T-helper 2 cell treated with Interferon-gamma antibody and Interleukin-4, amounts not matched to agents 5 μg/mL and 100 μg/mL, for 36 hours (primary cell): ENCODE results near the gene CITED2.

Experiments
- DNase-seq: peaks from one replicate; pipeline ENCODE4 v3.0.0; 2021; ENCODE audit warnings: low spot score
- H3K27ac Mint-ChIP-seq: one replicate; pipeline ENCODE4 v1.8.0; 2021; ENCODE audit warnings: mild to moderate bottlenecking, mixed read lengths
- H3K27me3 Mint-ChIP-seq: one replicate; pipeline ENCODE4 v1.8.0; 2021; ENCODE audit warnings: low read depth, mixed read lengths
- H3K36me3 Mint-ChIP-seq: one replicate; pipeline ENCODE4 v1.8.0; 2021; ENCODE audit warnings: low read depth, mixed read lengths
- H3K4me1 Mint-ChIP-seq: one replicate; pipeline ENCODE4 v1.8.0; 2021; ENCODE audit warnings: low read depth, mixed read lengths
- H3K4me3 Mint-ChIP-seq: one replicate; pipeline ENCODE4 v1.8.0; 2022; ENCODE audit warnings: mild to moderate bottlenecking, moderate library complexity, mixed read lengths
- H3K9me3 Mint-ChIP-seq: one replicate; pipeline ENCODE4 v1.8.0; 2021; ENCODE audit warnings: mixed read lengths

Gene CITED2

DNA sequence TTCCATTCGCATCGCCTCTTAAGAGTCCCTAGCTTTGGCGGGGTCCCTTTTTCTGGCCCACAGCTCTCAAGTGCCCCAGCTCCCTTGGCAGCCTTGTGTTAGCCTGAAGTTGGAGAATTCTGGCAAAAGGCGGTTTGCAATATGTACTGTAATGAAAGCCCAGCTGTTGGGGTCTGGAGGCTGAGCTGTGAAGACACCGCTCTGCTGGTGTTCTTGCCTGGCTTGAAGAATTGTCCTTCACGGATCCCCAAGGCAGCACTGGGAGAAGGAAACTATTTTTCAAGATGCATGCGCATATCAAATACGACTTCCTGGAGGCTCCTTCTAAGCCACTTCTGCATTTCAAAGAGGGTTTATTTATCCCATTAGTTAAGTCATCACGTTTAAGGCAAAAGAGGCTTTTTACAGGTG, 21.4 kb upstream of the CITED2 start:
- no peak overlapping the region for H3K27ac Mint-ChIP-seq
- peaks cover 6% of the 10 kb centered on the region for H3K27me3 Mint-ChIP-seq
- no peaks in the 10 kb centered on the region for H3K36me3 Mint-ChIP-seq
- H3K4me1 Mint-ChIP-seq, result no peaks in the 10 kb centered on the region
- no peaks in the 10 kb centered on the region for H3K9me3 Mint-ChIP-seq
- no peak overlapping the region for H3K4me3 Mint-ChIP-seq
- DNase-seq, result no peak

DNA sequence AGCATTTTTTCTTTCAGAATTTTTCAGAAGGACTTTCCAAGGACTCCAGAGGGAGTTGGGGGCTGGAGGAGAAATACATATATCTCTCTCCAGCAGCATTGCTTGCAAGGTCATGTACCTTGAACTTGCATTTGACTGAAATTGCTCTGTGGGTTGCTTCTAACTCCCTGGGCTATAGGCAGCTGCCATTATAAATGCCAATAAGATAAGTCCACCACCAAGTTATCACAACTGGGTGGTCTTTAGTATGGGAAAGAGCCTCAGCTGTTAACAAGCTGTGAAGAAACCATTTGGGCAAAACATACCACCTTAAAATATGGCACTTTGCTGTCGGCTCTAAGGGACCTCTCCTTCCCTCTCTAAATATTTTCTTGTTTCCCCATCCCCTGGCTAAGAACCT, 20.9 kb upstream of the CITED2 start:
- H3K27ac Mint-ChIP-seq, result no peak overlapping the region
- H3K27me3 Mint-ChIP-seq, result peaks cover 6% of the 10 kb centered on the region
- no peaks in the 10 kb centered on the region for H3K4me1 Mint-ChIP-seq
- no peaks in the 10 kb centered on the region for H3K9me3 Mint-ChIP-seq
- no peak for DNase-seq
- H3K36me3 Mint-ChIP-seq, result no peaks in the 10 kb centered on the region
- H3K4me3 Mint-ChIP-seq, result no peak overlapping the region

DNA sequence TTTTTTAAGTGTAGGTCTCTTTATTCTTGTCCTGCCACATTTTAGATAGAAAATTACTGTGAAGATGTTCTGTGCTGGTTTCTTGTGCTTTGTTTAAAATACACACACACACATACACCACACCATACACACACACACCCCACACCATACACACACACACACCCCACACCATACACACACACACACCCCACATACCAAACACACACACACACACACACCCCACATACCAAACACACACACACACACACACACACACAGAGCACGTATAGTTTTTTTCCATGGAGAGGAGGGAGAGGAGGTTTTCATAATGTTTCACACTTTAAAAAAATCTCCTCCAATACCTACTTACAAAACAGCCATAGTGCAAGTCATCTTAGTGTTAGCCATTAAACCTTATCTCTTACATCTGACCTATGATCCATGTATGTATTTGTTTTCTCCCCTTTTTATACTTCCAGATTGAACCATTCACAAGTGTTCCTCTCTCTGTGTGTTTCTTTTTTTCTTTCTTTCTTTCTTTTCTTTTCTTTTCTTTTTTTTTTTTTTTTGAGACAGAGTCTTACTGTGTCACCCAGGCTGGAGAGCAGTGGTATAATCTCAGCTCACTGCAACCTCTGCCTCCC, 19.7 kb upstream of the CITED2 start:
- peaks cover 2% of the 10 kb centered on the region for H3K27me3 Mint-ChIP-seq
- H3K4me1 Mint-ChIP-seq, result no peaks in the 10 kb centered on the region
- no peak overlapping the region for H3K27ac Mint-ChIP-seq
- no peak for DNase-seq
- H3K4me3 Mint-ChIP-seq, result no peak overlapping the region
- no peaks in the 10 kb centered on the region for H3K9me3 Mint-ChIP-seq
- H3K36me3 Mint-ChIP-seq, result no peaks in the 10 kb centered on the region

DNA sequence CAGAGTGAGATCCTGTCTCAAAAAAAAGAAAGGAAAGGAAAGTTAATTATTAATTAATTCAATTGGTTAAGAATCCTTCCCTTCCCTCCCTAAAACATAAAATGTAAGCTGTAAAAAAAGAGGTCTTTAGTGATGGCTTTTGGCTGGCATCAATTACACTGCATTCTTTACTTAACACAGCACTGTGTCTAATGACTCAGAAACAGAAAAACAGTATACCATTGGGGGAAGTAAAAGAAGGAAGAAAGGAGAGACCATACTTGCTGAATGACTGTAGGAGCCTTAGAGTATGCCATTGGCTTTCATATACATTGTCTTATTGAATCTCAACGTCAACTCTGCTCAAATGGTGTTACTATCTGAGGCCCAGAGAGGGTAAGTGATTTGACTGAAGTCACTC, 18.3 kb upstream of the CITED2 start:
- Mint-ChIP-seq H3K9me3 (no peaks in the 10 kb centered on the region), H3K36me3 (no peaks in the 10 kb centered on the region), H3K4me3 (no peak overlapping the region), H3K27ac (no peak overlapping the region), H3K27me3 (no peaks in the 10 kb centered on the region), H3K4me1 (no peaks in the 10 kb centered on the region)
- no peak for DNase-seq

DNA sequence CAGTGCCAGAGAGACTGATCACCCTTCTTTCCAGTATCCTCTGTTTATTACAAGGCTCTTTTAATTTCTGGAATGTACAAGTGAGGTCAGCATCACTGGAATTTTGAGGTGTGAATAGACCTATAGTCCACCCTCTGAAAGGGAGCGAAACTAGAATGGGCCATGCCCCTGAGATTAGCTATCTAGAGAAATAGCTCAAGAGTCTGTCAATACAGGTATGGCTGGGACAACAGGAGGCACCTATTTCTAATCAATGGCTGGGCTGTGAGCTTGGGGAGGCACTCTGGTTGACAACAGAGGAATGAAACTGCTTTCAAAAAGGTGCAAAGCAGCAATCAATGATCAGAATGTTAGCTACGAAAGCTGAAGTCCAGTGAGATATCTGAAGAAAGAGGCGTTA, 17.3 kb upstream of the CITED2 start:
- H3K36me3 Mint-ChIP-seq, result no peaks in the 10 kb centered on the region
- H3K9me3 Mint-ChIP-seq, result no peaks in the 10 kb centered on the region
- H3K4me3 Mint-ChIP-seq, result no peak overlapping the region
- no peaks in the 10 kb centered on the region for H3K4me1 Mint-ChIP-seq
- no peaks in the 10 kb centered on the region for H3K27me3 Mint-ChIP-seq
- no peak for DNase-seq
- no peak overlapping the region for H3K27ac Mint-ChIP-seq

DNA sequence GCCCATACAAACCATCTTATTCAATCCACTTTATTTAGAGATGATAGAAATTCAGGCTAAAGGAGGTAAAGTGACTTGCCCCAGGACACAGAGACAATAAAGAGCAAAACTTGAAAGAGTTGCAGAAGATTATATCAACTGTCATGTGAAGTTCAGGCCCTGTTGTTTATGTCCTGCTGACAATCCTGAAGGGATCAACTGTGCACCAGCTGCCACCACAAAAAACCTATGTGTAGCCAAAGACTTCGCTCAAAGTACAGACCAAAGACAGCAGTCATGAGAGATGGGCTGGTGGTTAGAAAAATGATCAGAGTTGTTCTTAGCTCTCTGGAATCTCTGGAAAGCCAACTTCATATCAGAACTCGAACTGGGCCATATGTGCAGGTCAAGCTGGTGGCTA, 16.0 kb upstream of the CITED2 start:
- no peak overlapping the region for H3K4me3 Mint-ChIP-seq
- no peaks in the 10 kb centered on the region for H3K27me3 Mint-ChIP-seq
- no peak for DNase-seq
- no peaks in the 10 kb centered on the region for H3K36me3 Mint-ChIP-seq
- no peaks in the 10 kb centered on the region for H3K4me1 Mint-ChIP-seq
- no peak overlapping the region for H3K27ac Mint-ChIP-seq
- no peaks in the 10 kb centered on the region for H3K9me3 Mint-ChIP-seq

DNA sequence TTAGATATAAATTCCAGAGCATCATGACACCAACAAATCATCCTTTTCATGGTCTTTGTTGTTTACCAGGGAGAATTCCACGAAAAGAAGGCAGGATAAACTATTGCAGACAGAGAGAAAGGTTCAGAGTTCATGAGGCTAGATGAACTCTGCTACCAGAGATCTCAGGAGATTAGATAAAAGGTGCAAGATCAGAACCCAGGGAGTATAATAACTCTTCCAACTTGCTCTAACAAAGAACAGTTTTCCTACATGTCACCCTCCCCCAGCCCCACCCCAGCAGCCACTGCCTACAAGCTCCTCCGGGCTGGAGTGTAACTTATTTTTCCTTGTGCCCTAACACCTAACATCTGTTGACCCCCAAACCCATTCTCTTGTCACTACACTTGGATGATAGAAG, 13.9 kb upstream of the CITED2 start:
- no peak for DNase-seq
- no peaks in the 10 kb centered on the region for H3K27me3 Mint-ChIP-seq
- H3K4me3 Mint-ChIP-seq, result no peak overlapping the region
- H3K36me3 Mint-ChIP-seq, result no peaks in the 10 kb centered on the region
- no peaks in the 10 kb centered on the region for H3K4me1 Mint-ChIP-seq
- H3K9me3 Mint-ChIP-seq, result no peaks in the 10 kb centered on the region
- H3K27ac Mint-ChIP-seq, result no peak overlapping the region

DNA sequence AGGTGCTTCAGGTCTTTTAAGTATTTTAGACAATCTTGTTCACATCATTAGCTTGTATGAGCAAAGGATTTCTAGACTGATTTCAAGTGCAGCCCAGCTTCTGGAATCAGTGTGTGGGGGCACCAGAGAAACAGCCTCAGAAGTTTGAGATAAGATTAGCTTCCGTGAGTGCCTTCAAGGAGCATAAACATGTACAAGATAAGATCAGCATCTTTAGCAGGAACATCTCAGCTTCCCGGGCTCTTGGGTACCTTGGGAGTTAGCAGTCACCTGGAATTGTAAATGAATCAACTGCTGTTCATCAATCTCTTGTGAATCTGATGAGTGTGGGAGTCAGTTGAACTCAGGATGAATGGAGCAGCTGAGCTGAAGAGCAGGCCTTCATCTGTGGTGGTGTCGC, 12.0 kb upstream of the CITED2 start:
- DNase-seq, result no peak
- H3K27ac Mint-ChIP-seq, result no peak overlapping the region
- no peak overlapping the region for H3K4me3 Mint-ChIP-seq
- H3K9me3 Mint-ChIP-seq, result no peaks in the 10 kb centered on the region
- H3K4me1 Mint-ChIP-seq, result no peaks in the 10 kb centered on the region
- H3K27me3 Mint-ChIP-seq, result peaks cover 5% of the 10 kb centered on the region
- H3K36me3 Mint-ChIP-seq, result no peaks in the 10 kb centered on the region

DNA sequence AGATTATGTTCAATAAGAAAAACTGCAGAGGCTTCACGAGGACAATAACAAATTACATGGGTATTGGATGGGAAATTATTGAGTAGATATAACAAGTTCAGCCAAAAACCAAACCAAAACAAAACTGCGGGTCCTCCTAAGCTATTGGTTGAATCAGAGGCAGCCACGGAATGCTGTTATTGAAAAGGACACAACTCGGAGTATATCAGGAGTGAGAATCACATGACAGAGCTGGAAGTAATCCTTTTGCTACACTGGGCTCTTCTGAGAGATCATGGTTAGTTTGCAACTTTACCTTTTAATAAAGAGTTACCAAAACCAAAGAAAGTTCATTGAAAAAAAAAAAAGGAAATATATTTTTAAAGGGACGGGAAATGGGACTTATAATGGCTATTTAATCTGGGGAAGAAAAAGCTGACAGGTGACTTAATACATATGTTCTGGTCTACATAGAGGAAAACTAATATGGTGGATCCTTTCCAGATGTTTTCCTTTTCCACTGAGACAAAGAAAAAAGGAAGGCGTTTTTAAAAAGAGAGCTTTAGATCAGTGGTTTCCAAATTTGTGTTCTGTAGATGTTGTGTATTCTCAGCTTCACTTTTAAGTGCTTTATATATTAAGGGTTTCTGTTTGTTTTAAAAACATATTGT, 6.9 kb upstream of the CITED2 start:
- no peak for DNase-seq
- Mint-ChIP-seq H3K27me3 (peaks cover 5% of the 10 kb centered on the region), H3K9me3 (no peaks in the 10 kb centered on the region), H3K4me1 (peaks cover 6% of the 10 kb centered on the region), H3K27ac (no peak overlapping the region), H3K36me3 (no peaks in the 10 kb centered on the region), H3K4me3 (no peak overlapping the region)

DNA sequence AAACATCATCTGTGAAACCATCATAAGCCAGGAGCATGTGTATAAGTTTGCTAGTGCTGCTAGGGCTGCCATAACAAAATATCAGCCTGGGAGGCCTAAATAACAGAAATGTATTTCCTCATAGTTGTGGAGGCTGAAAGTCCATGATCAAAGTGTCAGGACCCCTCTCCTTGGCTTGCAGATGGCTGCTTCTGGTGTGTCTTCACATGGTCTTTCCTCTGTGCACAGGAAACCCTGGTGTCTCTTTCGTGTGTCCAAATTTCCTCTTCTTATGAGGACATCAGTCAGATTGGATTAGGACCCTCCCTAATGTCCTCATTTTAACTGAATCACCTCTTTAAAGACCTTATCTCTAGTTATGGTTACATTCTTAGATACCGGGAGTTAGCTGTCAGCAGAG, 6.2 kb upstream of the CITED2 start:
- H3K4me1 Mint-ChIP-seq, result peaks cover 12% of the 10 kb centered on the region
- DNase-seq, result no peak
- H3K27me3 Mint-ChIP-seq, result peaks cover 5% of the 10 kb centered on the region
- no peak overlapping the region for H3K27ac Mint-ChIP-seq
- no peaks in the 10 kb centered on the region for H3K36me3 Mint-ChIP-seq
- no peak overlapping the region for H3K4me3 Mint-ChIP-seq
- H3K9me3 Mint-ChIP-seq, result no peaks in the 10 kb centered on the region

DNA sequence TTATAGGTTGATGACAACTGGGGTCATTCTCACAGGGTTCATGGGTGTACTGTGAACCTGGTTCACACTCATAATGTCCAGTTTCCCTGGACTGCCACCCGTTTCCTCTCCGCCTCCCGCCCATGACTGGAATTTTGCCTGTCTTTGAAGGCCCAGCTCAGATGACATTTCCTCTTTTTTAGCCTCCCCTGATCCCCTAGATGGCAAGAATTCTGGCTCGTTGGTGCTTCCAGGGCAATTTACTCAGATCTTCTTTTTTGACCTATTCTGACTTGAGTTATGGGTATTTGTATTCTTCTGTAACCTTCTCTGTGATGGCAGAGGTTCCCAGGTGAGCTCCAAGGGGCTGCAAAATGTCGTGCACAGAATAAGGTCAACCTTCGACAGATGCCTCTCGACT, 5.7 kb upstream of the CITED2 start:
- no peaks in the 10 kb centered on the region for H3K9me3 Mint-ChIP-seq
- DNase-seq, result no peak
- H3K4me1 Mint-ChIP-seq, result peaks cover 12% of the 10 kb centered on the region
- no peak overlapping the region for H3K4me3 Mint-ChIP-seq
- H3K27ac Mint-ChIP-seq, result no peak overlapping the region
- no peaks in the 10 kb centered on the region for H3K36me3 Mint-ChIP-seq
- H3K27me3 Mint-ChIP-seq, result peaks cover 5% of the 10 kb centered on the region

DNA sequence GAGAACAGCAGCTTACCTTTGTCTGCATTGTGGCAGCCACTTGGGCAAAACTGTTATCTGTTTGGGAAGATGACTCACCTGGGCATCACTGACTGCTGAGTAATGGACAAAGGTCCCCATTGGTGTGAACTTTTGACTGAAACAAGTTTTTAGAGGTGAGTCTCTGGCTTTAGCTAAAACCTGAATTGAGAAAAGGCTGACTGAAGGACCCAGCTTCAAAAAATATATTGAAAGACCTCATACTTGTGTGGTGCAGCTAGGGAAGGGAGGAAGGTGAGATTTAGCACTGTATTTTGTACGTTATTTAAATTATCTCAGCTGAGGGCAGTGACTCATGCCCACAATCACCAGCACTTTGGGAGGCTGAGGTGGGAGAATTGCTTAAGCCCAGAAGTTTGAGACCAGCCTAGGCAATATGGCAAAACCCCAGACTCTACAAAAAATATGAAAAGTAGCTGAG, 4.5 kb upstream of the CITED2 start:
- Mint-ChIP-seq H3K9me3 (no peaks in the 10 kb centered on the region), H3K27me3 (peaks cover 5% of the 10 kb centered on the region), H3K27ac (no peak overlapping the region), H3K4me1 (peaks cover 13% of the 10 kb centered on the region), H3K4me3 (no peak overlapping the region), H3K36me3 (peaks cover 5% of the 10 kb centered on the region)
- DNase-seq, result no peak

DNA sequence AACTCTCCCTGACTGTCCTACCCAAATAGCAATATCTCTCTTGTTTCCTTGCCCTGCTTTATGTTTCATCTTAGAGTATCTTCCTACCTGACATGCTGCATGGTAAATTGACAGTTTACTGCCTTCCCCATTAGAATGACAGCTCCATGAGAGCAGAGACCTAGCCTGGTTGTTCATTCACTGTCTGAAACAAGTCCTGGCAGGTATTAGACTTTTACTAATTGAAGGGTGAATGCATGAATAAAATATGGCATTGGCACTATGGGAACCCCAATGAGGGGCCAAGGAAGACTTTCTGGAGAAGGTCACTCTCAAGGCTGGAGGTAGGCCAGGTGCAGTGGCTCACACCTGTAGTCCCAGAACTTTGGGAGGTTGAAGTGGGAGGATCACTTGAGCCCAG, 3.8 kb upstream of the CITED2 start:
- no peak for DNase-seq
- H3K4me3 Mint-ChIP-seq, result no peak overlapping the region
- H3K4me1 Mint-ChIP-seq, result peaks cover 13% of the 10 kb centered on the region
- H3K9me3 Mint-ChIP-seq, result no peaks in the 10 kb centered on the region
- H3K27ac Mint-ChIP-seq, result no peak overlapping the region
- H3K36me3 Mint-ChIP-seq, result peaks cover 11% of the 10 kb centered on the region
- H3K27me3 Mint-ChIP-seq, result peaks cover 5% of the 10 kb centered on the region

DNA sequence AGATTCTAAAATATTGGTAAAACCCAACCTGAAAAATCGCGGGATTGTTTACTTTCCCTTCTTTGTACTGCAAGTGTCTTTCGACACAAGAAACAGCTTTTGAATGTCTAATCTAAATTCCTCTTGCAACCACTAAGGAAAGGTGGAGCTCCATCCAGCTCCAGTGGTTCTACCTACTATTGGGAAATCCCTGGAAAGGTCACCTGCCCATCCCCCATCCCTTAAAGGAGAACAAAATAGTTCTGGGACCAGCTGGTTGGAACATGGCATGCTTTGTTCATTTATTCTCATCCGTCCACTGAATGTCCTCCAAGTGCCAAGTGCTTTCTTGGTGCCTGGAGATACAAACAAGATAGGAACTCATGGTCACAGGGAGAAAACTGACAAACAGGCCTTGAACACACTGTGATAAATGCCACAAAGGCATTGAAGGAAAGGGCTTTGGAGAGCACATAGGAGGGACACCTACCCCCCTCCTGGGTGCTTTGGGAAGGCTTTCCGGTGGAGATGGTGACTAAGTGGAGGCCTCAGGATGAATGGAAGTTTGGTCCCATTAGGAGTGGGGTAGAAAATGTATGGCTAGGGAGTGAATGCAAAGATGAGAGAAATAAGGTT, 2.3 kb upstream of the CITED2 start:
- peak overlapping the region; percentile 97 for H3K4me3 Mint-ChIP-seq
- H3K27ac Mint-ChIP-seq, result peak overlapping the region; percentile 98
- peaks cover 19% of the 10 kb centered on the region for H3K4me1 Mint-ChIP-seq
- DNase-seq, result no peak
- H3K9me3 Mint-ChIP-seq, result no peaks in the 10 kb centered on the region
- no peaks in the 10 kb centered on the region for H3K27me3 Mint-ChIP-seq
- H3K36me3 Mint-ChIP-seq, result peaks cover 21% of the 10 kb centered on the region

DNA sequence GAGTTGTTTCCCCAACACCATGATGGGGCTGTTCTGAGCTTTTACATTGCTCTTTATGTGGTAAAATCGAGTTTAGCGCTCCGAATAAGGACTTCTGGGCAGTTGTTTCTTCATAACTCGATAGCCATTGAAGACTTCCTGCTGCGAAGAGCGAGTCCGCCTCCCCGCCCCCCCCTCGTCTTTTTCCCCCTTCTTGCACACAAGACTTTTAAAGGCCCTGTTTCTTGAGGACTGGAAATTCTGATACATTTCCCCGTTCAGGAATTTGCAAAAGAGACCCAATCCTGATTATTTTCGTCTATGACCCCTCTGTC, 1.5 kb upstream of the CITED2 start:
- H3K36me3 Mint-ChIP-seq, result peaks cover 28% of the 10 kb centered on the region
- H3K27me3 Mint-ChIP-seq, result no peaks in the 10 kb centered on the region
- peaks cover 27% of the 10 kb centered on the region for H3K4me1 Mint-ChIP-seq
- no peaks in the 10 kb centered on the region for H3K9me3 Mint-ChIP-seq
- H3K4me3 Mint-ChIP-seq, result peak overlapping the region; percentile 97
- no peak for DNase-seq
- H3K27ac Mint-ChIP-seq, result peak overlapping the region; percentile 98
